ENCODE measurements around the gene SHPK.

Gene SHPK

GRCh38 chr17:3621146-3621720, 14.8 kb downstream of the SHPK start:
- Histone ChIP-seq H3K27ac (ENCODE audit: extremely low read depth, low read depth, low read length) (no peak overlapping the region), H3K4me3 (ENCODE audit: low read depth, low read length) (no peak overlapping the region), H3K4me1 (ENCODE audit: control insufficient read depth, insufficient read depth, low read length) (no peaks in the 10 kb centered on the region), H3K36me3 (ENCODE audit: control insufficient read depth in 2 of 2, insufficient read depth in 1 of 2, low read length in 2 of 2) (peaks cover 69 to 83% of the 10 kb centered on the region in 2 experiments), H3K9me3 (ENCODE audit: control insufficient read depth, insufficient read depth, low read depth, low read length) (no peaks in the 10 kb centered on the region)
- ChIA-PET POLR2A (interaction anchor here (0.8 to 1.3 kb wide), 2 partner anchors 15 to 18 kb away, joined by 3 read pairs; partner anchors contain the start of genes CTNS and SHPK), CTCF (no interaction called here)
- TF ChIP-seq ZNF366 (tag by site-specific recombination; conservative IDR thresholded peaks at IDR 0.05) = peak; percentile 73
- TF ChIP-seq, protein P1, sequence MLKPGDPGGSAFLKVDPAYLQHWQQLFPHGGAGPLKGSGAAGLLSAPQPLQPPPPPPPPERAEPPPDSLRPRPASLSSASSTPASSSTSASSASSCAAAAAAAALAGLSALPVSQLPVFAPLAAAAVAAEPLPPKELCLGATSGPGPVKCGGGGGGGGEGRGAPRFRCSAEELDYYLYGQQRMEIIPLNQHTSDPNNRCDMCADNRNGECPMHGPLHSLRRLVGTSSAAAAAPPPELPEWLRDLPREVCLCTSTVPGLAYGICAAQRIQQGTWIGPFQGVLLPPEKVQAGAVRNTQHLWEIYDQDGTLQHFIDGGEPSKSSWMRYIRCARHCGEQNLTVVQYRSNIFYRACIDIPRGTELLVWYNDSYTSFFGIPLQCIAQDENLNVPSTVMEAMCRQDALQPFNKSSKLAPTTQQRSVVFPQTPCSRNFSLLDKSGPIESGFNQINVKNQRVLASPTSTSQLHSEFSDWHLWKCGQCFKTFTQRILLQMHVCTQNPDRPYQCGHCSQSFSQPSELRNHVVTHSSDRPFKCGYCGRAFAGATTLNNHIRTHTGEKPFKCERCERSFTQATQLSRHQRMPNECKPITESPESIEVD (tag by site-specific recombination; IDR thresholded peaks at IDR 0.05) = no peak

GRCh38 chr17:3615160-3615870, 20.7 kb downstream of the SHPK start:
- no peak overlapping the region for H3K27ac ChIP-seq (ENCODE audit: extremely low read depth, low read depth, low read length)
- TF ChIP-seq PBX3 (CRISPR knock-in tag; IDR thresholded peaks at IDR 0.05) = no peak
- TF ChIP-seq SCRT1 (tag by site-specific recombination; IDR thresholded peaks at IDR 0.05; ENCODE audit: borderline replicate concordance) = no peak
- no peak for TF ChIP-seq ZNF138 (tag by site-specific recombination; IDR thresholded peaks at IDR 0.05; ENCODE audit: borderline replicate concordance)
- no peak for TF ChIP-seq PRDM1 (tag by site-specific recombination; IDR thresholded peaks at IDR 0.05)
- TF ChIP-seq ZSCAN5A (tag by site-specific recombination; IDR thresholded peaks at IDR 0.05) = no peak
- CTCF ChIA-PET = interaction anchor here (0.6 kb wide), 2 partner anchors 115 to 506 kb away, joined by 3 read pairs; no protein-coding TSS in a partner anchor
- no peaks in the 10 kb centered on the region for H3K9me3 ChIP-seq (ENCODE audit: control insufficient read depth, insufficient read depth, low read depth, low read length)
- no peak overlapping the region for H3K4me3 ChIP-seq (ENCODE audit: low read depth, low read length)
- no peaks in the 10 kb centered on the region for H3K4me1 ChIP-seq (ENCODE audit: control insufficient read depth, insufficient read depth, low read length)
- POLR2A ChIA-PET = interaction anchor here (0.6 to 0.8 kb wide), 3 partner anchors 15 to 59 kb away, joined by 4 to 8 read pairs (median 4); no protein-coding TSS in a partner anchor
- H3K36me3 ChIP-seq (ENCODE audit: control insufficient read depth in 2 of 2, insufficient read depth in 1 of 2, low read length in 2 of 2) = peaks cover 51 to 84% of the 10 kb centered on the region in 2 experiments

- ChIA-PET CTCF (interaction anchor here (0.9 kb wide), 1 partner anchor 10 kb away, joined by 5 read pairs; no protein-coding TSS in a partner anchor), POLR2A (interaction anchor here (1.3 kb wide), 1 partner anchor 23 kb away, joined by 6 read pairs; the partner anchor contains the start of genes CTNS and SHPK)
- Histone ChIP-seq H3K4me1 (ENCODE audit: control insufficient read depth, insufficient read depth, low read length) (no peaks in the 10 kb centered on the region), H3K4me3 (ENCODE audit: low read depth, low read length) (no peak overlapping the region), H3K27ac (ENCODE audit: extremely low read depth, low read depth, low read length) (no peak overlapping the region), H3K36me3 (ENCODE audit: control insufficient read depth in 2 of 2, insufficient read depth in 1 of 2, low read length in 2 of 2) (peaks cover 43 to 89% of the 10 kb centered on the region in 2 experiments), H3K9me3 (ENCODE audit: control insufficient read depth, insufficient read depth, low read depth, low read length) (no peaks in the 10 kb centered on the region)
- TF ChIP-seq, protein P2, sequence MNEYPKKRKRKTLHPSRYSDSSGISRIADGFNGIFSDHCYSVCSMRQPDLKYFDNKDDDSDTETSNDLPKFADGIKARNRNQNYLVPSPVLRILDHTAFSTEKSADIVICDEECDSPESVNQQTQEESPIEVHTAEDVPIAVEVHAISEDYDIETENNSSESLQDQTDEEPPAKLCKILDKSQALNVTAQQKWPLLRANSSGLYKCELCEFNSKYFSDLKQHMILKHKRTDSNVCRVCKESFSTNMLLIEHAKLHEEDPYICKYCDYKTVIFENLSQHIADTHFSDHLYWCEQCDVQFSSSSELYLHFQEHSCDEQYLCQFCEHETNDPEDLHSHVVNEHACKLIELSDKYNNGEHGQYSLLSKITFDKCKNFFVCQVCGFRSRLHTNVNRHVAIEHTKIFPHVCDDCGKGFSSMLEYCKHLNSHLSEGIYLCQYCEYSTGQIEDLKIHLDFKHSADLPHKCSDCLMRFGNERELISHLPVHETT (tag by site-specific recombination; IDR thresholded peaks at IDR 0.05) = no peak
- TF ChIP-seq ZNF266 (tag by site-specific recombination; IDR thresholded peaks at IDR 0.05; ENCODE audit: low read depth) (no peak), PRDM1 (tag by site-specific recombination; IDR thresholded peaks at IDR 0.05) (no peak), ZNF416 (tag by site-specific recombination; IDR thresholded peaks at IDR 0.05) (no peak), ZNF2 (tag by site-specific recombination; IDR thresholded peaks at IDR 0.05) (no peak), PRDM4 (tag by site-specific recombination; IDR thresholded peaks at IDR 0.05) (no peak), ZBTB17 (tag by site-specific recombination; IDR thresholded peaks at IDR 0.05) (no peak), SCRT1 (tag by site-specific recombination; IDR thresholded peaks at IDR 0.05; ENCODE audit: borderline replicate concordance) (no peak), KLF7 (tag by site-specific recombination; IDR thresholded peaks at IDR 0.05; ENCODE audit: borderline replicate concordance) (no peak), ZNF48 (tag by site-specific recombination; IDR thresholded peaks at IDR 0.05) (no peak)
- TF ChIP-seq, protein P3, sequence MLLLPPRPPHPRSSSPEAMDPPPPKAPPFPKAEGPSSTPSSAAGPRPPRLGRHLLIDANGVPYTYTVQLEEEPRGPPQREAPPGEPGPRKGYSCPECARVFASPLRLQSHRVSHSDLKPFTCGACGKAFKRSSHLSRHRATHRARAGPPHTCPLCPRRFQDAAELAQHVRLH (tag by site-specific recombination; IDR thresholded peaks at IDR 0.05) = no peak
- TF ChIP-seq, protein P4, sequence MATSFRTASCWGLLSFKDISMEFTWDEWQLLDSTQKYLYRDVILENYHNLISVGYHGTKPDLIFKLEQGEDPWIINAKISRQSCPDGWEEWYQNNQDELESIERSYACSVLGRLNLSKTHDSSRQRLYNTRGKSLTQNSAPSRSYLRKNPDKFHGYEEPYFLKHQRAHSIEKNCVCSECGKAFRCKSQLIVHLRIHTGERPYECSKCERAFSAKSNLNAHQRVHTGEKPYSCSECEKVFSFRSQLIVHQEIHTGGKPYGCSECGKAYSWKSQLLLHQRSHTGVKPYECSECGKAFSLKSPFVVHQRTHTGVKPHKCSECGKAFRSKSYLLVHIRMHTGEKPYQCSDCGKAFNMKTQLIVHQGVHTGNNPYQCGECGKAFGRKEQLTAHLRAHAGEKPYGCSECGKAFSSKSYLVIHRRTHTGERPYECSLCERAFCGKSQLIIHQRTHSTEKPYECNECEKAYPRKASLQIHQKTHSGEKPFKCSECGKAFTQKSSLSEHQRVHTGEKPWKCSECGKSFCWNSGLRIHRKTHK (tag by site-specific recombination; IDR thresholded peaks at IDR 0.05) = no peak
Measured at GRCh38 chr17:3613124-3613523, 22.9 kb downstream of the SHPK start.

All from HEK293 (cell line).